Glutamatergic neuron (in vitro differentiated cells): ENCODE results near the gene PDHA2. TPM values are rescaled to one million over a fixed set of nuclear protein-coding genes. Genes with fewer than 3 reads are reported as not detected.

ENCODE experiments used
- DNase-seq: peaks from one replicate; pipeline ENCODE4 v3.0.0; 2022
- H3K27ac Mint-ChIP-seq: one replicate; pipeline ENCODE4 v1.8.0; 2020; ENCODE audit warnings: mild to moderate bottlenecking, mixed read lengths, inconsistent platforms; ENCODE audit not compliant: unreplicated experiment
- H3K27me3 Mint-ChIP-seq: one replicate; pipeline ENCODE4 v1.8.0; 2020; ENCODE audit warnings: mild to moderate bottlenecking, moderate library complexity, mixed read lengths, inconsistent platforms; ENCODE audit not compliant: unreplicated experiment
- H3K36me3 Mint-ChIP-seq: one replicate; pipeline ENCODE4 v1.8.0; 2020; ENCODE audit warnings: mild to moderate bottlenecking, mixed read lengths, inconsistent platforms; ENCODE audit not compliant: unreplicated experiment
- H3K4me1 Mint-ChIP-seq: one replicate; pipeline ENCODE4 v1.8.0; 2020; ENCODE audit warnings: mild to moderate bottlenecking, low read depth, mixed read lengths, inconsistent platforms; ENCODE audit not compliant: unreplicated experiment
- H3K4me3 Mint-ChIP-seq: one replicate; pipeline ENCODE4 v1.8.0; 2020; ENCODE audit warnings: mild to moderate bottlenecking, mixed read lengths, inconsistent platforms; ENCODE audit not compliant: unreplicated experiment
- H3K9me3 Mint-ChIP-seq: one replicate; pipeline ENCODE4 v1.8.0; 2020; ENCODE audit warnings: mild to moderate bottlenecking, moderate library complexity, mixed read lengths, inconsistent platforms; ENCODE audit not compliant: unreplicated experiment
- total RNA-seq: library from RNA; stranded (reverse); fragmentation: NEBNext Ultra II Directional; extraction: Animal tissue kit (Norgen Biotek cat#: 25700); gene quantifications from one replicate; pipeline ENCODE4 v1.2.1, GENCODE V29; 2021; ENCODE audit not compliant: unreplicated experiment
- TF ChIP-seq, protein P1 (sequence below): fragments of 200-600 bp; sonication (generic); IDR thresholded peaks from one replicate; pipeline ENCODE4 v1.5.0; 2021; ENCODE audit not compliant: partially characterized antibody, unreplicated experiment

Gene PDHA2
- total RNA-seq, 1 donor from 2014 or later: not detected

GRCh38 chr4:95830651-95831050 is 9.2 kb upstream of the PDHA2 start:
- DNase-seq: no peak
- Mint-ChIP-seq H3K27ac (no peak overlapping the region), H3K9me3 (no peaks in the 10 kb centered on the region), H3K36me3 (no peaks in the 10 kb centered on the region), H3K4me3 (no peak overlapping the region), H3K27me3 (peaks cover 1% of the 10 kb centered on the region), H3K4me1 (peaks cover 3% of the 10 kb centered on the region)
- TF ChIP-seq, protein P1, sequence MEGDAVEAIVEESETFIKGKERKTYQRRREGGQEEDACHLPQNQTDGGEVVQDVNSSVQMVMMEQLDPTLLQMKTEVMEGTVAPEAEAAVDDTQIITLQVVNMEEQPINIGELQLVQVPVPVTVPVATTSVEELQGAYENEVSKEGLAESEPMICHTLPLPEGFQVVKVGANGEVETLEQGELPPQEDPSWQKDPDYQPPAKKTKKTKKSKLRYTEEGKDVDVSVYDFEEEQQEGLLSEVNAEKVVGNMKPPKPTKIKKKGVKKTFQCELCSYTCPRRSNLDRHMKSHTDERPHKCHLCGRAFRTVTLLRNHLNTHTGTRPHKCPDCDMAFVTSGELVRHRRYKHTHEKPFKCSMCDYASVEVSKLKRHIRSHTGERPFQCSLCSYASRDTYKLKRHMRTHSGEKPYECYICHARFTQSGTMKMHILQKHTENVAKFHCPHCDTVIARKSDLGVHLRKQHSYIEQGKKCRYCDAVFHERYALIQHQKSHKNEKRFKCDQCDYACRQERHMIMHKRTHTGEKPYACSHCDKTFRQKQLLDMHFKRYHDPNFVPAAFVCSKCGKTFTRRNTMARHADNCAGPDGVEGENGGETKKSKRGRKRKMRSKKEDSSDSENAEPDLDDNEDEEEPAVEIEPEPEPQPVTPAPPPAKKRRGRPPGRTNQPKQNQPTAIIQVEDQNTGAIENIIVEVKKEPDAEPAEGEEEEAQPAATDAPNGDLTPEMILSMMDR: no peak

DNA sequence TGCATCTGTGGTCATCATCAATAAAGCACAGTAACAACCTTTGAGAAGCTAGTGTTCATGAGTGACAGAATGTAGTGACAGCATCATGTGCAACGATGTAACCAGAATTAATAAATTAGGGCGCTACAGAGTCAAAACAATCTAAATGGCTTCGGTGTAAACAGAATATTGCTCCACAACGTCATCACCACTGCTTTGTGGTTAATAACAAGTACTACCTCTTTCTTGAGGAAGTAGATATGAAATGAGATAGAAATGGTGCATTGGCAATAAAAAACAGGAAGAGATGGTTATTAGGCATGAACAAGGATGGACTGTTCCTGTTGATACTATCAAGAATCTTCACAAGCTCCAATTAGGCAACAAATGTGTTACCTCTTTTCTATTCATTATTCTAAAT is 8.7 kb upstream of the PDHA2 start:
- no peak for DNase-seq
- no peaks in the 10 kb centered on the region for H3K9me3 Mint-ChIP-seq
- no peak overlapping the region for H3K4me3 Mint-ChIP-seq
- H3K36me3 Mint-ChIP-seq: no peaks in the 10 kb centered on the region
- no peaks in the 10 kb centered on the region for H3K27me3 Mint-ChIP-seq
- H3K27ac Mint-ChIP-seq: no peak overlapping the region
- TF ChIP-seq, protein P1: no peak
- peaks cover 3% of the 10 kb centered on the region for H3K4me1 Mint-ChIP-seq

DNA sequence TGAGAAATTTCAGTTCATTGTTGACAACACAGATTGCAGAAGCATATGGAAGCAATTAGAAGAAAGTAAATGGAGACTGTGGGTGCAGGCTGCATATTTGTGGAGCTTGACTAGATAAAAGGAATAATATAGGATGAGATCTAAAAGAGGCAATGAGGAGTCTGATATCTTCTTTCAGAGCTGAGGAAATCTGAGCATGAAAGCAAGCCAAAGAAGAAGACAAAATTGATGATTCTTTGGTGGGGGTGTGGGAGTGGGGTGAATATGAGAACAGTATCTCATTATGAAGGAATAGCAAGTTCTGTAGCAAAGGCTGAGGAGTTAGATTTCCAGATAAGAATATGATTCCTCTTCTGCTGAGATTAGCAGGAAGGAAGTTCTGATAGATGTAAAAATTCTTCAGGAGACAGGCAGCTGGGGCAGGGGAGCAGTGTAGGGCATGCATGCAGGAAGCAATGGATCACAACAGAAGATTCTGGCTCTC is 6.1 kb upstream of the PDHA2 start:
- Mint-ChIP-seq H3K4me1 (peaks cover 16% of the 10 kb centered on the region), H3K27me3 (no peaks in the 10 kb centered on the region), H3K9me3 (peaks cover 1% of the 10 kb centered on the region), H3K4me3 (no peak overlapping the region), H3K36me3 (no peaks in the 10 kb centered on the region), H3K27ac (no peak overlapping the region)
- TF ChIP-seq, protein P1: no peak
- DNase-seq: no peak

- TF ChIP-seq, protein P1: peak; percentile 58
Measured at GRCh38 chr4:95835672-95836071, 4.2 kb upstream of the PDHA2 start.

DNA sequence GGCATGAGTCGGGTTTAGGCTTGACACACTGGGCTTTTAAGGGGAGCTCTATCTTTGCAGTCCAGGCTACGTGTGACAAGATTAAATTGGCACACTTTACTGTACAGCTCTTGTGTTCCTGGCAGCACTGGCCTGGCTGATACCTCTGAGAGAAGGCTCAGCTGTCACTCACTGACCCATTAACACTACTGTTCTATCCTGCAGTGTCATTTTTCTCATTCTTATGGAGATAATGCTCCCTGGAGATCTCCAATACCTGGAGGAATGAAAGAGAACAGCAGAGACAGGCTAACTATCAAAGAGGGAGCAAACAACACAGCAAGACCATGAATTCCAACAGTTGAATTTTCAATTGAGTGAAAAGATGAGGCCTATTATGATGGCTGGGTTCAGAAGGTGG is 1.7 kb upstream of the PDHA2 start:
- Mint-ChIP-seq H3K36me3 (no peaks in the 10 kb centered on the region), H3K27me3 (no peaks in the 10 kb centered on the region), H3K9me3 (peaks cover 1% of the 10 kb centered on the region), H3K27ac (no peak overlapping the region), H3K4me3 (no peak overlapping the region), H3K4me1 (peaks cover 16% of the 10 kb centered on the region)
- no peak for DNase-seq
- TF ChIP-seq, protein P1: no peak

More at GRCh38 chr4:95835672-95836071, 4.2 kb upstream of the PDHA2 start:
- Mint-ChIP-seq H3K9me3 (peaks cover 1% of the 10 kb centered on the region), H3K4me1 (peaks cover 16% of the 10 kb centered on the region), H3K27ac (no peak overlapping the region), H3K4me3 (no peak overlapping the region), H3K36me3 (no peaks in the 10 kb centered on the region), H3K27me3 (no peaks in the 10 kb centered on the region)
- peak; percentile 27 for DNase-seq
